GM18909 (cell line): ENCODE data around the gene CYSRT1.

ENCODE experiments used
- ATAC-seq: cut with Tn5 transposase; IDR thresholded peaks from one replicate; pipeline ENCODE4 v1.9.1; 2021; ENCODE audit warnings: mild to moderate bottlenecking; ENCODE audit not compliant: unreplicated experiment, poor library complexity

CYSRT1 gene, protein sequence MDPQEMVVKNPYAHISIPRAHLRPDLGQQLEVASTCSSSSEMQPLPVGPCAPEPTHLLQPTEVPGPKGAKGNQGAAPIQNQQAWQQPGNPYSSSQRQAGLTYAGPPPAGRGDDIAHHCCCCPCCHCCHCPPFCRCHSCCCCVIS

GRCh38 chr9:137224830-137225694, at the start of gene CYSRT1:
Gene CYSRT1 (plus strand): TSS chr9:137225174. CDS start chr9:137225622, 448 bp downstream.
- no peak for ATAC-seq

- no peak for ATAC-seq
These were observed 49.5 kb upstream of the CYSRT1 start for GRCh38 chr9:137175345-137175961.

DNA sequence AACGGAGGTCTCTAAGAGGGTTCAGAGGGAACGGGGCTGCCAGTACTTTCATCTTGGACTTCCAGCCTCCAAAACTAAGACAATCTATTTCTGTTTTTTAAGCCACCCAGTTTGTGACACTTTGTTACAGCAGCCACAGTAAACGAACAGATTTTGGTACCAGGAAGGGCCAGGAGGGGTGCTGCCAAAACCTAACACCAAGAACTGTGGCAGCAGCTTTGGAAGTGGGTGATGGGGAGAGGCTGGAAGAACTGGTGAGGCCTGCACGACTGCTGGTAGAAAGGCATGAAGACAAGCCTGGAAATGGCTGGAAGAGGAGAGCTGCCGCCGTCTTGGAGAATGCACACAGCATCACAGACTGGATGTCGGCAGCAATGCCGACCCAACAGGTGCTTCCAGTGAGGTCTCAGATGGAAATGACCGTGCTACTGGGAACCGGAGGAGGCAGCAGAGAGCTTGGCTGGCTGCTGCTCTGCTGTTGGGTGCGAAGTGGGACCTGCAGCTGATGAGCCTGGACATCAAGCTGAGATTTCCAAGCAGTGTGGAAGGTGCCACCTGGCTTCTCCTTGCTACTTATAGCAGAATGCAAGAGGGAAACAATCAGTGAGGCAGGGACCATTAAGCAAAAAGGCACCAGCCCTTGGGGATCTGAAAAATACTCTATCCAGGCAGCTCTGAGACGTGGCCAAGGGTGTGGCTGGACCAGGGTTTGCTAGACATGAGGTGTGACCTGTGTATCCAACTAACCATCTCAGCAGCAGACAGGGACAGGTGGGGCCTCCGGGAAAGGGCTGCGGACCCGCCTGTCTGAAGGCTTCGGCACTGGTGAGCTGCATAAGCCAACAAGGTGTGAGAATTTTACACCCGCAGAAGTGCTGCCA, 48.4 kb upstream of the CYSRT1 start:
- no peak for ATAC-seq

DNA sequence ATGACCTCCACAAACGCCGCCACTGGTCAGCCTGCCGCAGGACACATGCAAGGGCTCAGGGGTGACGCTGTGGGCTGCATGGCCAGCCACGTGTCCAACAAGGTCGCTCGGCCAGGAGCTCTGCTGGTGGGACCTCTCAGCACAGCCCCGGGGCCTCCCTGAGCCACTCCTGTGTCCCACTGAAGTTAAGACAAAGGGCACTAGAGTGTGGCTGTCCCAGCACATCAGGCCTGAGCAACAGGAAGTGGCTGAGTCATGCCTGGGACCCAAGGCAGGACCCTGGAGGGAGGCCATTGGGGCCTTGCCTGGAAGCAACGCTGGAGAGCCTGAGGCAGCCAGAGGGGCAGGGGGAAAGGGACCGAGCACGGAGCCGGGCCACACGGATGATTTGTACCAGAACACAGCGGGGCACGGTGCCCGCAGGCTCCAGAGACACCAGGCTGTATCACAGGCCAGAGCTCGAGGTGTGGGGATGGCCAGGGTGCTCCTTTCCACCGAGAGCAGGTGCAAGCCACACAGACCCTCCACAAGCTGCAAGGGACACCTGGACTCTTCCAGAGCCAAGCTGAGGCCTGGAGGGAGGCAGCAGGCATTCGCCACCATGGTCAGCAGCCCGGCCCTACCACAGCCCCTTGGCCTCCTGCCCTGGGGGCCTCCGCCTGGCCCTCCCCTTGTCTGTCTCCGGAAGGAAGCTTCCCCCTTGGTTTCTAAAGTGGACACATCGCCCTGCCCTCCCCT, 46.6 kb upstream of the CYSRT1 start:
- no peak for ATAC-seq

DNA sequence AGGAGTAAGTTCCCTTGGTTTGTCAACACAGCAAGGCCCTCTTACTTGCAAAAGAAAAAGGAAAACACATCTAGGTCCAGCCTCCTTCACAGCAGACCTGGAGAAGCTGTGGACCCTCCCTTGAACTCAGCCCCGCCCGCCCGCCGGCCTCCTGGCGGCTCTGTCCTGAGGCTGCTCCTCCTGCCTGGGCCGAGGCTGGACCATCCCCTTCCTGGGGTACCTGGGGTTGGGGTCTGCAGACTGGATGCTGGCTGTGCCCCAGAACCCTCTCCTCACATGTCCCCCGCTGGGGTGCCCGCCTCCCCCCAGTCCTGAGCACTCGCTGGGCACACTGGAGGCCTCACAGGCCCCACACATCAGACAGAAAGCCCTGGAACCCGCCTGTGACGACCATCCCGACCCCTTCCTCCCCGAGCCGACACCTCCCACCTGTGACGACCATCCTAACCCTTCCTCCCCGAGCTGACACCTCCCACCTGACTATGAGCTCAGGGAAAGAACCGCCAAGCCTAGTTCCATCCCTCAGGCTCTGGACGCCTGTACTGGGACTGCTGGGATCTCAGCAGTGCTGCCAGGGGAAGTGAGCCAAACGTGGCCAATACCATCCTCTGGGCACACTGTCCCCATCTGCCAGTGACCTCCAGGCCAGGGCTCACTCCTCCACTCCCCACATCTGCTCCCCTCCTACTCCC, 45.9 kb upstream of the CYSRT1 start:
- ATAC-seq = no peak

DNA sequence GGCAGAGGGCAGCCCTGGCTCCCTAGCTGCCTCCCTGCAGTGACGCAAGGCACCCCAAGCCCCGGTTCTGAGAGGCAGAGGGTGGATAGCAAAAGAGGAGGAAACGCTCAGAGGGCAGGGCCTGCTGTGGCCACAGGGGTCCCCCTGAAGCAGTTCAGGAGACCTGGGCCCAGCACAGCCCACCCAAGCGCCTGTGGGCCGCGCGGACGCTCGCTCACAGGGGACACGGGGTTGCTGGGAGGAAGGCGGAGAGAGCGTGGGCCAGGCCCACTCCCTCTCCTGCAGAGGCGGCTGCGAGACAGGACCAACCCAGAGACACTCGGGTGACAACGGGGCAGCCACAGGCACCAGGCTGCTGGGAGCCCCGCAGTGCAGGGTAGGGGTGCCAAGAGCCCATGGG, 45.2 kb upstream of the CYSRT1 start:
- no peak for ATAC-seq

- no peak for ATAC-seq
These were observed 44.5 kb upstream of the CYSRT1 start for GRCh38 chr9:137180491-137180890.

GRCh38 chr9:137181680-137182079, 43.3 kb upstream of the CYSRT1 start:
- ATAC-seq = no peak

GRCh38 chr9:137182836-137183235, 42.1 kb upstream of the CYSRT1 start:
- no peak for ATAC-seq

- no peak for ATAC-seq
These were observed 40.9 kb upstream of the CYSRT1 start for GRCh38 chr9:137183980-137184595.

GRCh38 chr9:137184881-137185660, 39.9 kb upstream of the CYSRT1 start:
- ATAC-seq = no peak

DNA sequence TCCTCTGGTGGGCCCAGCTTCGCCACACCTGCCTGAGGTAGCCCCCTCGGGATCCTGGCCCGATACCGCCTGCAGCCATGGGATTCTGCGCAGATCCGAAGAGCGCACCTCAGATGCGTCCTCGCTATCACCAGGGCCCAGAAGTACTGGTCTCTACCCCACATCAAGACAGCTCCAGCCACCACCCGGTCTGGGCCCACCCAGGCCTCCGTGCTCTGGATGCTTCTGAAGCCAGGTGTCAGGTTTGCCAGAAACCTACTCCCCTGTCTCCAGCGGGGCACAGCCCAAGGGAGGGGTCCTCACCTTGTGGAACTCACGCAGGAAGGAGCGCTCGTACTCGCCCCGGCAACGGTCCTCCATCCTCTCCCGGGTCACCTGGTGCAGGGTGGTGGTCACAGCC, 39.1 kb upstream of the CYSRT1 start:
- no peak for ATAC-seq

GRCh38 chr9:137186385-137186784, 38.6 kb upstream of the CYSRT1 start:
- no peak for ATAC-seq

DNA sequence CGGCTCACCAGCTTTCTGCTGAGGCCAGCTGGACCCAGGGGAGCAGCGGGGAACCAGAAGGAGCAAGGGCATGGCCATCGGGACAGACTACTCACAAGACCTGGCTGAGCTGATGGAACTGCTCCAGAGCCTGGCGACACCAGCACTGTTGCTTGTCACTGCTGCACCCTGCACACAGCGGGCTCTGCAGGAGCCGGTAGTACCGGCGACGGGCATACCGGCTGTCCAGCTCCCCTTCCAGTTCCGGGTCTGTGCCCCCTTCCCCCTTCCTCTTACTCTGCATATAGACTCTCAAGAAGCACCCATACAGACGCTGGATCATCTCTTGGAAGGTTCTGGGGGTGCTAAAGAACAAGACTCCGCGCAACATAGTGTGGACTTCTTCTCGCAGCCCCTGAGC, 37.6 kb upstream of the CYSRT1 start:
- ATAC-seq = no peak

- ATAC-seq = no peak
These were observed 36.9 kb upstream of the CYSRT1 start for GRCh38 chr9:137188086-137188489.

GRCh38 chr9:137188490-137189296, 36.3 kb upstream of the CYSRT1 start, which contains the start of the genes ANAPC2 and SSNA1:
Gene ANAPC2 (minus strand): TSS chr9:137188560. CDS start chr9:137188532, 28 bp downstream.
Gene SSNA1 (plus strand): TSS chr9:137188676. CDS start chr9:137188727, 51 bp downstream.
- peak; percentile 74 for ATAC-seq
